HG03280 (cell line): Measurements from ENCODE around the gene USP9X.
"Not testable (repeated sequence)": the region's sequence is repeated elsewhere in the genome, so short reads cannot be mapped to it uniquely, and the experiment has no call there.

Source experiments
- ATAC-seq: cut with Tn5 transposase; IDR thresholded peaks from one replicate; pipeline ENCODE4 v1.9.1; 2021; ENCODE audit warnings: mild to moderate bottlenecking, moderate library complexity; ENCODE audit not compliant: unreplicated experiment

The USP9X gene

DNA sequence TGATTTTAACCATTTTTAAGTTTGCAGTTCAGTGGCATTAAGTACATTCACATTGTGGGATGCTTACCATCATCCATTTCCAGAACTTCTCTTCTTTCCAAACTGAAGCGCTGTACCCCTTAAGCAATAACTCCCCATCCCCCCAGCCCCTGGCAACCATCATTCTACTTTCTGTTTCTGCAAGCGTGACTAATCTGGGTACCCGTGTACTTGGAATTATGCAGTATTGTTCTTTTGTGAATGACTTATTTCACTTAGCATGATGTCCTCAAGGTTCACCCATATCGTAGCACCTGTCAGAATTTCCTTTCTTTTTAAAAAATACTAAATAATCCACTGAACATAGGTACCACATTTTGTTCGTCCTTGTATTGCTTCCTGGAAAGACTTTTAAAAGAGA lies 32.9 kb downstream of the USP9X start:
- ATAC-seq = no peak

DNA sequence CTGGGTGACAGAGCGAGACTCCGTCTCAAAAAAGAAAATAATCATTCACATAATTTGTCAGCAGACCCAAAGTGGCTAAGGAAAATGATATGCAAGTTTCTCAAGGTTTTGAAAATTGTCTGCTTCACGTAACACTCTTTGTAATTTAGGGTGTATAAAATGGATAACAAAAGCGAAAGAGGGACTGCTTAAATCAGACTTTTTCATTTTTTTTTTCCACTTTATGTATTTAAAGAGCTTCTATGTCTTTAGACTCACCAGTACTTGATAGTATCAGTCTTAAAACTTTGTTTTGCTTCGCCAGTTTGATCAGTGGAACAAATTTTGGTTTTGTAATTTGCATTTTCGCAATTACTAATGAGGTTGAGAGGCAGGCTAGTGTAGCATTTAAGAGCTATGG lies 34.6 kb downstream of the USP9X start:
- ATAC-seq = no peak

DNA sequence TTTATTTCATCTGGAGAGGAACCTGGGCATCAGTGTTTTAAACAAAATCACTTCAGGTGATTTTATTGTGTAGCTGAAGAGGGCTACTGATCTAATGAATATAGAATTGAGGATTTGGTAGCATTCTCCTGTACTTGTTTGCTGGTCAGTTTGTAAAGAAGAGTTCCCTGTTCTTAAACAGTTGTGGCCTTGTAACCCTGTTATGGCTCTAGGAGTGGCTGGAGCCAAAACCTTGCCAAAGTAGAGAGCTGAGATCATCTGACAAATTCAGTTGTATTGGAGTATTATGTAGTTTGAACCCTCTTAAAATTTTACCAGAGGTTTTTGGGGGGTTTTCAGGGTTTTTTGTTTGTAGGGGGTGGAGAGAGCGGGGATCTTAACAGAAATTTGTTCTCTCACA lies 36.5 kb downstream of the USP9X start:
- ATAC-seq = no peak

DNA sequence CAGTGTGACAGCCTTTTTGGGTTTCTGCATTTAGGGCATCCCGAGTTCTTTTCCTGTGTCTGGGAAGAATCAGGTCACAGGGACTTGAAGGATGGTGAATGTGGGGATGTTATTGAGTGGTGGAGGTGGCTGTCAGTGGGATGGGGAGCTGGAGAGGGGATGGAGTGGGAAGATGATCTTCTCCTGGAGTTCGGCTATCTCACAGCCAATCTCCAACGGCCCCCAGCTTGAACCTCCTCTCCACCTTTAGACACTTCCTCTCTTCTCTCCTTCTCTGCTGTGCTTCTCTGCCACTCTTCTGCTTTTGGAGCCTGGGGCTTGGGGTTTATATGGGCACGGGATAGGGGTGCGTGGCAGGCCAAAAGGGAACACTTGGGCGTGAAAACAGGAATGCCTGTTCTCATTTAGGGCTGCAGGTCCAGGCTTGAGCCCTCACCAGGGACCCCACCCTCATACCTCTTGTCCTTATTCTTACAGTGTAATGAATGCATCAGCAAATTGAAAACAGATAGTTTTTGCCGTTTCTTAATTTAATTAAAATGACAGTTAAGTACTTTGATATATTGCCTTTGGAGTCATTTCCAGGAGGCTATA lies 37.5 kb downstream of the USP9X start:
- no peak for ATAC-seq

DNA sequence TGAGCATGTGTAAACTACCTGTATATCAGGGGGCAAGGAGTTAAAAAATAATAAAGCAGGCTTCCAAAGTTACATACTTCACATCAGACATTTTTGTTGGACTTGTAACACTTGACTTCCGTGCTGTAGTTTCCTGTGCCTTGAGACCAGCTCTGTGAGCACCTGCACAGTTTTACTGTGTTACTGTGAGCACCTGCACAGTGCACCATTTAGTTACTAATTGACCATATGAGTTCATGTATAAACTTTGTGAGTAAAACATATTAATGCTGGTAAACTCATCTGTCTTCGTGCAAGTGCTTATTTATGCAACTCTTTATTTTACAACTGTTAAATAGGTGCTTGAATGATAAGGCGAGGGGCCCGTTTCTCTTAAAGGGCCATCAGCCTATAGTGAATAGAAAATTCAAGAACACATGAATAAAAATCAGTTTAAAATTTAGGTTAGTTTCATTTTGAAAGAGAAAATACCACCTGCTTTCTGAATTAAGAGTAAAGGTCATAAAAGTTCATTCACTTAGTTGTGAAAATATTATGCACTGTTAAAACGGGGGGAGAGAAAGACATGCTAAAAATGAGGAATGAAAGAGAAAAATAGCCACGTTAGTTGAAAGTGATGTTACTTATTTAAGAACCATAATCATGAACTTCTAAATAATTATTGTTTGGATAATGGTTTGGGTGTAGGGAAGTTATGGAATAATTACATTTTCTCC lies 42.4 kb downstream of the USP9X start:
- ATAC-seq = no peak

DNA sequence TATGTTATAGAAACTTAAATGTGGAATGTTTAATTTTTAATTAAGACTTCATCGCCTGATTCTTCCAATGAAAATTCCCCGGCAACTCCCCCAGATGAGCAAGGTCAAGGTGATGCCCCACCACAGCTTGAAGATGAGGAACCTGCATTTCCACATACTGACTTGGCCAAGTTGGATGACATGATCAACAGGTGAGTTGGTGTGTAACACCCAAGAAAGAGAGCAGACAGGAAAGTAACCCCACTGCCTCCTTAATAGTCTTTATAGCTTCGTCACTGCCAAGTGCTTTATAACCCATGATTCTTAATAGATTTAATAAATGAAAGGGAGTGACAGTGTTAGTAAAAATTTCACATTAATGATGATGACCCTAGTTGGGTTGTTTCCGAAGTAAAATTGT lies 43.7 kb downstream of the USP9X start:
- ATAC-seq = no peak

DNA sequence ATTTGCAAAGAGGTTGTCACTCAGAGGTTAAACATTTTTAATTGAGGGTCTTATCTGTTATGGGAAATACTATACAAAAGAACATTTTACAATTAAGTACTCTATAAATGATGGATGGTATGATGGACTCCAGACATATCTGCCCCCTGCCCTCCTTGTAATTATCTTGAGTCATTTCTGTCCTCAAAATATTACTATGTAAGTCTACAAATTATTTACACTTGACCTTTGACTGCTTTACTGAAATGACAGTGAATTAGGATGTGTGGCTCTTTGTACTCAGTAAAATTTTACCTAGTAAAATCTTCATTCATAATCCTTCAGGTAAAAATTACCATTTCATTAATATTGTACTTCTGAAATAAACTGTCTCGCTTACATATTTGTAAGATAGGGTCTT lies 46.5 kb downstream of the USP9X start:
- no peak for ATAC-seq

DNA sequence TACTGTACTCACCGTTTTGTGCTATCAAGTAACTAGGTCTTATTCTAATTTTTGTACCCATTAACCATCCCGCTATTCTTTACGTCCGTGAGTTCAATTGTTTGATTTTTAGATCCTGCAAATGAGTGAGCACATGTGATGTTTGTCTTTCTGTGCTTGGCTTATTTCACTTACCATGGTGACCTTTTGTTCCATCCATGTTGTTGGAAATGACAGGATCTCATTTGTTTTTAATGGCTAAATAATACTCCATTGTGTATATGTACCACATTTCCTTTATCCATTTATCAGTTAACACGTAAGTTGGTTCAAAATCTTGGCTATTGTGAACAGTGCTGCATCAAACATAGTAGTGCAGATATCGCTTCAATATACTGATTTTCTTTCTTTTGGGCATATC lies 48.3 kb downstream of the USP9X start:
- ATAC-seq = no peak

DNA sequence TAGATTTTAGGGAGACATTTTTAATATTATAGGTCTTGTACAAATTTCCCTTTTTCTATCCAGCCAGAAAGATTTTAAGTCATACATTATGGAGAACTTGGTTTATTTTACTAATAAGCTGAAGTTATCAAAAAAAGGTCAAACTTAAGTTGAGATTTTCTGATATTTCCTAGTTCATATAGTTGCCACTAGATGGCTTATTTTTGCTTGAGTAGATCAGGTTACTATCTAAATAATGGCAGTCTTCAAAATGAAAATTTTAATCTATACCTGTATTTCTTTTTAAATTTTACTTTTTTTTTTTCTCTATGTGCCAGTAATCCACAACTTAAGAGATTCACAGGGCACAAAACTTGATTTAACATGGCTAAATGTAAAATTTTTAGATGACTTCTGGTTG lies 52.3 kb downstream of the USP9X start:
- ATAC-seq = no peak

DNA sequence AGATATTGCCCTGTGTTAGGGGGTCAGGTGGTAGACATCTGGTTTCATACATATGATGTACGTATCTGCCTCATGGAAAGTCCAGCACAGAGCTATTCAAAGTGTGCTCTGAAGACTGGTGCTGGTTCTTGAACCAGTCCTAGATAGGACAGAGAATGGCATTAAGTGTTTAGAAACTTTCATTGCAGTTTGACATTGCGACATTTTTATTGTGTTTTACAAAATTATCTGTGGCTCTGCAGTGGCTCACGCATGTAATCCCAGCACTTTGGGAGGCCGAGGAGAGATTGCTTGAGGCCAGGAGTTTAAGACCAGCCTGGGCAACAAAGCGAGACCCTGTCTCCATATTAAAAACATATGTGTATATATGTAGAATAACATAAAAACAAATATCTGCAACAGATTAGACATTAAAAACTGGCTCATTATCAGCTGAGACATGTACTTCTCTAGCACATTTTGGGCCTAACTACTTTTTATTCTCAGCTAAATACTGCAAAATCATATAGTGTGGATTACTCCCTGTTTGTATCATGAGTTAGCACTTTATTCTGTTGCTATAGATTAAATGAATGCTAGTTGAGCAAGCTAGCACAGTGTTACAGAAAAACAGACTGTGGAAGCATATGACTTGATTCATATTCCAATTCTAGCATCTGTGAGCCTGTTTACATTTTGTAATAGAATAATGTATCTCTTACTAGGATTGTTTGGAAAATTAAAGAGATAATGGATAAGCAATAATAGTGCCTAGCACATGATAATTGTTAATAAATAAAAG lies 57.1 kb downstream of the USP9X start:
- ATAC-seq = no peak

DNA sequence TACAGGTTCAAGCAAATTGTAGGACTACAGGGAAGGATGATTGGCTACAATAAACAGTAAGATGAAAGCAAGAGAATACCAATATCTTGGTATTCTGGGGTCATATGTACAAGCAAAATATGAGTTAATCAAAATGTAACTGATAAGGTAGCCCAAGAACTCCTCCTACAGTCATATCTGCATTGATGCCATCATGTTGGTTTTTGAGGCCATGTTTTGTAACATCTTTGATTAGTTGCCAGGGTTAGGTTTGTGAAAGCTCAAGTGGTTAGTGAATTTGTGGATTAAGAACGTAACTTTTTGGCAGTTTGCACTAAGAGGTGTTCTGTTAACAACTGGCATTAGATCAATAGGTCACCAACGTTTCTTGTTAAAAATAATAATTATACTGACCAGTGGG lies 59.6 kb downstream of the USP9X start:
- no peak for ATAC-seq

DNA sequence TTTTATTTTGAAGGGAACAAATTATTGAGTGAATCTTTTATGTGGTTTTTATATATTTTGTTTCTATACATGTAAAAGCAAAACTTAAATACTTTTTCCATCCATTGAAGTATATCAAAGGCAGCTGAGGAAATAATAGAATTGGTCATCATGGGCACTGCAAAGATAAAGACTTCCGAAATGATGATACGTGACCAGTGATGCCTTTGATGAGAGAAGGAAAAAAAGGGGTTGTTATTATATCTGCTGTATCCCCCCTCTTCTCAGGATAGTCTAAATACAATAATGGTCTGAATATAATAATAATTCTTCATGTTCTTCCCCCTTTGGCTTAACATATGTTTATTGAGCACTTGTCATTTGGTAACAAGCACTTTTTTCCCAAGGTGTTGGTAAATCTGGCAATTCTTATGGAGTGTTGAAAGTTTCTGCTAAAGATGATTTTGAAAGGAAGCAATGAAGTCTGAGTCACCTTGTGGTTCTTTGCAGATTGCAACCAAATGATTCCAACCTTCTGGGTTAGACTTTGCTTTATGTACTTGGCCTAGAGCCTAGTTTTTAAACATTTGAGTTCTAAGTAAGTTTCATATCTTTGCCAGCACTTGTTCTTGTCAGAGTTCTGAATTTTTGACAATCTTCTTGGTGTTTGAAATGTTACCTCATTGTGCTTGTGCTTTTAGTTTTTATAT lies 60.8 kb downstream of the USP9X start:
- no peak for ATAC-seq

DNA sequence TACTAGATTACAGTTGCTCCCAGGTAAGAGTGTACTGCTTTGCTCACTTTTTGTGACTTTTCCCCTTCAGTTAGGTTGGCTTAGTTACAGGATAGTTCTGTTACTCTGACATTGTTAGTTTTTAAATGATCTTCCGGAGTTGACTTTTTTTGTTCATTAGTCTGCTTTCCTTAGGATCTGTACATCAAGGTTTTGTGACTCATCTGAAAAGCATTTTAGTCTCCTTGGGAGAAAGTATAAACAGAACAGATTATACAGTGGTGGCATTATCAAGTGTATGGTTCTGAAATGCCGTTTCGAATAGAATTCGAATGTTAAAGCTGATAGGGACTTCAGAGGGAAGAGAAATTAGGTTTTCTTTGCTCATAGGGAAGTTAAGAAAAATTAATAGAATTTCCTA lies 63.3 kb downstream of the USP9X start:
- ATAC-seq = no peak

DNA sequence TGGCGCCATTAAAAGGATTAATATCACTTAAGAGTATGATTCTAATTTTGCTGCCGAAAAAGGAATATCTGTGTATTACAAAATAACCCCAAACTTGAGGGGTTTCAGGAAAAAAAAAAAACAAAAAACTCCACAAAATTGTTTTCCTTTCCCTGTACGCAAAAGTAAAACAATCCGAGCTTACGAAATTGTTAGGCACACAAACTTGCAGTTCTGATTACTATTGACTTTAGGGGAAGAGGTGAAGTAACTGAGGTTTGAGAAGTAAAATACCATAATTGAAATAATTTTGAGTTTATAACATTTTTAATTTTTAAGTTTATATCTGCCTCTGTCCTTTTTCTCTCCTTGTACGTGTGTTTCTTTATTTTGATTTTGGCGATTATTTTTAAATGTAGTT lies 64.8 kb downstream of the USP9X start:
- ATAC-seq = no peak

DNA sequence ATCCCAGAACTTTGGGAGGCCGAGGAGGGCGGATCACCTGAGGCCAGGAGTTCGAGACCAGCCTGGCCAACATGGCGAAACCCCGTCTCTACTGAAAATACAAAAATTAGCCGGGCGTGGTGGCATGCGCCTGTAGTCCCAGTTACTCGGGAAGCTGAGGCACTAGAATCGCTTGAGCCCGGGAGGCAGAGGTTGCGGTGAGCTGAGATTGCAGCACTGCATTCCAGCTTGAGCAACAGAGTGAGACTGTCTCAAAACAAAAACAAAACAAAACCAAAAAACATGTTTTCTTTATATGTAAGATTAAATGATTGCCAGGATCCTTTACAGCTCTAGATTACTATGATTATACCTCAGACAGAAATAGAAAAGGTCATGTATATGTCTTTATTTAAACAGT lies 66.5 kb downstream of the USP9X start:
- not testable (repeated sequence) for ATAC-seq

DNA sequence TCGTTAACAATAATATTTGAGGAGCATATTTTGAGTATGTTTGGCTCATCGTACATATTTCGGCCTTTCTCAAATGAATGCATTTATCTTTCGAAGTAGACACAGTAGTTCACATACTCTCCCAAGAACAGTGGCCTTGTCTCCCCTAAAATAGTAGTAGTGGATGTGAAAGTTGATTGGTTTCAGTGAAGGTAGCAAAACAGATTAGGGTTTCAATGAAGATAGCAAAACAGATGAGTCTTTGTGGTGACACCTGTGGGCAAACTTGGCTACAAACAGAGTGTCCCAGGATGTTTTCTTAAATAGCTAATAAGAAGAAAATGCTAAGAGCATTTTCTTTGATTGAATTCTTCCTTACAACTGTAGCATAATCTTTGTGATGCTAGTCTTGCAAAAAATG lies 67.0 kb downstream of the USP9X start:
- no peak for ATAC-seq

DNA sequence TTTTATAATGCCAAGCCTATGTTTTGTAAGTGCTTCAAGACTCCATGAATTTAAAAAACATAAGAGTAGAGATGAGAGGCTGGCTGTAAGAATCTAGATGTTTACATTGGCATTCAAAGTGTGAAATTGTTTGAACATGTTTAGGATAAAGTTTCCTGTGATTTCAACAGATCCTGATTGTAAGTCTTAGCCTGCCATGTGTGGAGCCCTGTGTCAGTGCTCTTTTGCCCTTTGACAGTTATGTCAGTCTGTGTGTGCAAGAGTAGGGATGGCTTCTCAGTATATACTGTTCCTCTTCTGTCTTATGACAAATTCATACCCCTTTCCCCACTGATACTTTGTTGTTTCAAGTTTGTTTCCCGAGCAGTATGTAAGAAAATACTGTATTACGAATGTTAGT lies 68.2 kb downstream of the USP9X start:
- ATAC-seq = no peak

DNA sequence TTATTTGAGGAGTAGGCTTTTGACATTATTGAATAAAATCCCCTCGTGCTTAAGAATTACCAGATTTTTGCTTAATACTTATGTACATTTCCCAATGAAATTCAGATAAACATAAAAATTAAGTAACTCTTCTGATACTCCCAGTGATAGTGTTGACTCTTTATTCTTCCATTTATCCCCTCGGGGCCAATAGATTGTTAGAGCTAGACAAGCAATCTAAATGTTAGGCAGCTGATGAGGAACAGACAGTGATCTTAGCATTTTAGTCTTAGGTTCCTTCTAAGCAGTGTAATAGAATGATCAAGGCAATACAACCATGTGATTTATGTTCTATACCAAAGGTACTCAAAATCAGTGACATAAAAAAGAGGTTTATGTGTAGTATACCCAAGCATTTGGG lies 68.7 kb downstream of the USP9X start:
- ATAC-seq = no peak

DNA sequence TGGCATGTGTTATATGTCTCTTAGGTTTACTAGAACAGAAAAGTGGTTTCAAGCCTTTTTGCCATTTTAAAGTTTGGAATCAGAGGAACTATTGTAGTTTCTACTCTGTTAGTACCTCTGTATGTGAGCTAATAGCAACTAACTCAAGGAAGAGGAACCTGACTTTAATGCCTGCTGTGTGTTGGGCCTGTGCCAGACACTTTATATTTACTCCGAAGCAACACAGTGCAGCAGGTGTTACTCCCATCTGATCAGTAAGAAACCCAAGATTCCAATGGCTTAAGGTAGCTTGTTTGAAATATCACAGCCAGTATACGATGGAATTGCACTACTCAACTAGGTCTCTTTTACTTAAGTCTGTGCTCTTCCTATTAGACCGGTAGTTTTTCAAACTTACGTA lies 79.2 kb downstream of the USP9X start:
- no peak for ATAC-seq

DNA sequence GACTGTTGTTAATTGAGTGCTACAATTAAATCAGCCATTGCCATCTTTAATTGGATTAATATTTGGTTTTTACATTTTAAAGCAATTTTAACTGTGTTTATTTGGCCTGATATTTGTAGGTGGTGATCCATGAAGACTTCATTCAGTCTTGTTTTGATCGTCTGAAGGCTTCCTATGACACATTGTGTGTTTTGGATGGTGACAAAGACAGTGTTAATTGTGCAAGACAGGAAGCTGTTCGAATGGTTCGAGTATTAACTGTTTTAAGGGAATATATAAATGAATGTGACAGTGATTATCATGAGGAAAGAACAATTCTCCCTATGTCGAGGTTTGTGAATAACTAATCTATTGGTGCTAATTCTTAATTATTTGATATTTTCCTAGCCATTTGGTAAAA lies 82.6 kb downstream of the USP9X start:
- ATAC-seq = no peak

DNA sequence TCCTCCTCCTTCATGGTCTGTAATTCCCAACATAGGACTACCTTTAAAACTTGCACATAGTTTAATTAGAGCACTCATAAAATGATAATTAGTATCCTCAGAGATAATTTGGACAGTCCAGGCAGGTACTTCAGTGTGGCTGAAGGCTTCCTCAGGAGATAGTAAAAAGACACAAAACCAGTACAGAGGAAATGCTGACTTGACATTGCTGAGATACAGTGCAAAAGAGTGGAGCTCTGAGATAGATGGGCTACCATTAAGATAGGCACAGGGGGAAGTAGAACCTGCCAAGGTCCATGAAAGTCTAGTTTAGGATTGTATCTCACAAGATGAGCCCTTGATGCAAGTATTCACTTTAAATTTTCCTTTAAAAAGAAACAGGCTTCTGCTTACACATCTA lies 91.0 kb downstream of the USP9X start:
- ATAC-seq = no peak

DNA sequence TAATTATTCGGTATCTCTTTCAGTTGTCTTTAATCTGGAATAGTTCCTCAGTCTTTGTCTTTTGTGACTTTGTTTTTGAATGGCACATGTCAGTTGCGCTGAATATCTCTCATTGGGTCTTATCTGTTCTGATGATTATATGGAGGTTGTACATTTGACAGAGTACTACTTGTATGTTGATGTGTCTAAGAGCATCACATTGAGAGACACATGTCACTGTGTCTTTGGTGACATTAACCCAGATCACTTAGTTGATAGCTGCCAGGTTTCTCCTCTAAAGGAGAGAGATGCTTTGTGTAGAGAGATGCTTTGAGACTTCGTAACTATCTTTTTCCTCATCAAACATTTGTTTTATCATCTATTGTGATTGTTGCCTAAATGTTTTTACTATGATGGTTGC lies 92.1 kb downstream of the USP9X start:
- ATAC-seq = no peak
